GM12874 (cell line): ENCODE data around the gene PLEKHM3.

Experiments
- CTCF ChIP-seq: IDR thresholded peaks from 2 replicates; pipeline ENCODE4 v1.5.1; 2011; ENCODE audit warnings: low read depth, mild to moderate bottlenecking, control low read depth, low read length, moderate library complexity; ENCODE audit not compliant: insufficient read depth

Gene PLEKHM3

GRCh38 chr2:208034503-208035140 lies 9.3 kb upstream of the PLEKHM3 start:
- no peak for TF ChIP-seq CTCF

DNA sequence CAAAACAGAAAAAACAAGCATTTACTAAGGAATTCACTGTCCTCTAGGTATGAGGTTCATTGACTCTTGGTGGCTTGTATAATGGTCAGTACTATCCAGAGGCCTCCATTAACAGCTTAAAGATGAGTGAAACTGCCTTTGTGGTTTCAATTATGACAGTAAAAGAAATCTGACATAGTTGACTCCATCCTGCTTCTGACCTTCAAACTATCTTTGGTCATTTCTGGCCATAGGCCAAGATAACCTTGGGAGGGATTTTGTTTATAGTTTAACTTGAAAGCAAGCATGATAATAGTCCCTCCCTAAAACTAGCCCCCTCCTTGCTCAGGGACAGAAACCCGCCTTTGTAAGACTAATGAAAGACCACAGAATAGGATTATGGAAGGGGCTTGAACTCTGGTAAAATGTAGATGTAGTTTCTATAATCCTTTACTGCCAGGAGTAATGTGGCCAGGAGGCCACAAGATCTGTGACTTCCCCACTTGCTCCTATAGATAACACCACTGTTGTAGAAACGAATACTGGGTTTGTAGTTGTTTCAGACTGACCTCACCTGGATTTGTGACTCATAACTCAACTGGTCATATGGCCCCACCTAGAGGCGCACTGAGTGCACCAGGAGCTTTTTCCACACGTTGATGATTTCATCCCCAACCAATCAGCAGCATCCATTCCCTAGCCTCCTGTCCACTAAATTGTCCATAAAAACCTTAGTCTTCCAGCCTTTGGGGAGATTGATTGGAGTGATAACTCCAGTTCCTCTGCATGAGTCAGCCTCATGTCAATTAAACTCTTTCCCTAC lies 8.6 kb upstream of the PLEKHM3 start:
- peak; percentile 57 for TF ChIP-seq CTCF

- TF ChIP-seq CTCF = no peak
Measured at GRCh38 chr2:208031608-208032019, 6.3 kb upstream of the PLEKHM3 start.

GRCh38 chr2:208025814-208026184 lies 472 bp upstream of the PLEKHM3 start:
- no peak for TF ChIP-seq CTCF

DNA sequence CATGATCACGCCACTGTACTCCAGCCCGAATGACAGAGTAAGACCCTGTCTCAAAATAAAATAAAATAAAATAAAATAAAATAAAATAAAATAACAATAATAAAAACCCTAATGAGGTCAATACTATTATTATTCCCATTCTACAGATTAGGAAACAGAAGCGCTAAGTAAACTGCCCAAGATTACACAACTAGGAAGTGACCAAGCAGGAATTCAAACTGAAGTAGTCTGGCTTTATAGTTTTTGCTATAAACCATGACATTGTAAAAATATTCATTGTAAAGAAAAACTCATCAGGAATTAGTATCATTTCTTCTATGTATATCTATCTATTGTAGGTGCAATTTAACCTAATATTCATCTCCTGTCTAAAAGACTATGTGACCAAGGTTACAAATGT lies 1.2 kb downstream of the PLEKHM3 start:
- TF ChIP-seq CTCF = no peak

DNA sequence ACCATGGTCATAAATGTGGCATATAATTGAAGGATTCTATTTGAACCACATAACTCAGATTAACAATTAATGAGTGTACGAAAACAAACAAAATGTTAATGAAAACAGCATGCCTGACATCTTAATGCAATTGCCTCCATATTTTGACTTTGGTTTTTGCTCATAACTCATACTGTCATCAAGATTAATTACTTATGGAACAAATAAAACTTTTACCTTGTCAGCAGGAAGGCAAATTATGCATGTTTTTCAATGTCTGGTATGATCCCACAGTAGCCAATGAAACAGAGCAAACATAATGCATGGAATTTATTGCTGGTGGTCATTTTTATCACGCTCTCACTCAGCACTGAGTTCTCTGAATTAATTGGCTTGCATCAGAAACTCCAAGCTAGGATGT lies 5.1 kb downstream of the PLEKHM3 start:
- no peak for TF ChIP-seq CTCF

DNA sequence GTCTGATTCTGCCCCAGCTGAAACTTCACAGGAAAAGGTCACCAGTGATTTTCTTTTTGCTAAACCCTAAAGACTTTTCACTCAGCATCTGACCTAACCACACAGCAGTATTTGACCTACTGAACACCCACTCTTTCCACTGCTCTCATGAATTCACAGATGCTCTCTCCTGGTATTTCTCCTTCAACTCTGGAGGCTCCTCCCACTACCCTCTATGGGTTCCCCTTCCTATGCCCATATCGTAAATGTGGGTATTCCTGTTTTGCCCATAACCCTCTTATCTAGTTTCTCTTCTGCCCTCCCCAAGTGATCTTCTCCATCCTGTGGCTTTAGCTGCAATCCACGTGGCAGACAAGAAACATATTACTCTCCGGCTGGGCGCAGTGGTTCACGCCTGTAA lies 7.6 kb downstream of the PLEKHM3 start:
- no peak for TF ChIP-seq CTCF
